PC-9 (cell line): ENCODE measurements around the gene ALAS2. TPM values are rescaled to one million over a fixed set of nuclear protein-coding genes. Genes with fewer than 3 reads are reported as not detected.
A peak's percentile ranks its signal among the peaks of the same experiment; 100 is the strongest.

Experiments used
- BruUV-seq: library from RNA; stranded (reverse); fragments of 400-500 nt; replicated peaks from 2 replicates; lab custom pipeline; 2021; lab: Mats Ljungman, UMichigan
- CTCF ChIA-PET: fragments of 300-600 bp; sonication (Branson Sonifier 250); formaldehyde crosslinking; loops from one replicate; lab custom pipeline; 2022; ENCODE audit warnings: antibody characterized with exemption; lab: Charles Lee
- POLR2A ChIA-PET: fragments of 300-600 bp; sonication (Branson Sonifier 250); formaldehyde crosslinking; loops from one replicate; lab custom pipeline; 2022; ENCODE audit warnings: antibody characterized with exemption; ENCODE audit not compliant: unreplicated experiment; lab: Charles Lee
- DNase-seq, 2 experiments: peaks; one replicate each; pipeline versions ENCODE4 v3.0.0 to v3.0.0-alpha.2; 2015 to 2022; ENCODE audit warnings: mixed read lengths in 1 of 2
- H2AFZ ChIP-seq: fragments of 200-600 bp; sonication (generic); 2 replicates; pipeline ENCODE4 v1.8.1; 2017; ENCODE audit warnings: antibody characterized with exemption
- H3F3A ChIP-seq: fragments of 200-600 bp; sonication (generic); 2 replicates; pipeline ENCODE4 v1.8.1; 2017; ENCODE audit warnings: antibody characterized with exemption, mild to moderate bottlenecking, low read depth; ENCODE audit not compliant: insufficient read depth
- H3K27ac ChIP-seq: fragments of 200-600 bp; sonication (generic); 2 replicates; pipeline ENCODE4 v1.6.1; 2016; ENCODE audit warnings: mixed run types
- H3K27me3 ChIP-seq: fragments of 200-600 bp; sonication (generic); 2 replicates; pipeline ENCODE4 v1.6.1; 2016; ENCODE audit warnings: low read depth, mixed run types; ENCODE audit not compliant: insufficient read depth
- H3K36me3 ChIP-seq: fragments of 200-600 bp; sonication (generic); 2 replicates; pipeline ENCODE4 v1.6.1; 2016; ENCODE audit warnings: low read depth, mixed run types
- H3K4me1 ChIP-seq: fragments of 200-600 bp; sonication (generic); replicated peaks from 2 replicates; pipeline ENCODE4 v1.6.1; 2016; ENCODE audit warnings: mixed run types; ENCODE audit not compliant: insufficient read depth
- H3K4me2 ChIP-seq: fragments of 200-600 bp; sonication (generic); 2 replicates; pipeline ENCODE4 v1.6.1; 2017; ENCODE audit warnings: mixed run types
- H3K4me3 ChIP-seq: fragments of 200-600 bp; sonication (generic); 2 replicates; pipeline ENCODE4 v1.6.1; 2016; ENCODE audit warnings: mixed run types
- H3K79me2 ChIP-seq: fragments of 200-600 bp; sonication (generic); 2 replicates; pipeline ENCODE4 v1.6.1; 2017; ENCODE audit warnings: low read depth, mixed run types
- H3K9me2 ChIP-seq: fragments of 200-600 bp; sonication (generic); 2 replicates; pipeline ENCODE4 v1.8.1; 2017; ENCODE audit warnings: mild to moderate bottlenecking; ENCODE audit not compliant: insufficient read depth
- H3K9me3 ChIP-seq: fragments of 200-600 bp; sonication (generic); 2 replicates; pipeline ENCODE4 v1.8.1; 2016; ENCODE audit warnings: low read depth; ENCODE audit not compliant: insufficient read depth
- H4K20me1 ChIP-seq: fragments of 200-600 bp; sonication (generic); 2 replicates; pipeline ENCODE4 v1.8.1; 2017; ENCODE audit not compliant: insufficient read depth
- EZH2 ChIP-seq: fragments of 200-600 bp; sonication (generic); IDR thresholded peaks from 2 replicates; pipeline ENCODE4 v1.8.0; 2017; ENCODE audit warnings: antibody characterized with exemption, low read depth
- intact Hi-C: fragments of 100-400 bp; cut with micrococcal nuclease; formaldehyde crosslinking; loops from one replicate; pipeline ENCODE4 v1.10.0; 2022; ENCODE audit not compliant: unreplicated experiment
- total RNA-seq: library from RNA; stranded (reverse); gene quantifications from 2 replicates; pipeline ENCODE4 v1.2.3, GENCODE V29; 2021
- TF ChIP-seq, protein P1 (sequence below): fragments of 200-600 bp; sonication (generic); conservative IDR thresholded peaks from 2 replicates; pipeline ENCODE4 v1.6.1; 2017; ENCODE audit warnings: mixed run types, antibody characterized with exemption, mild to moderate bottlenecking, moderate library complexity

The ALAS2 gene
- total RNA-seq, 1 experiment from 2014 or later, result not detected

DNA sequence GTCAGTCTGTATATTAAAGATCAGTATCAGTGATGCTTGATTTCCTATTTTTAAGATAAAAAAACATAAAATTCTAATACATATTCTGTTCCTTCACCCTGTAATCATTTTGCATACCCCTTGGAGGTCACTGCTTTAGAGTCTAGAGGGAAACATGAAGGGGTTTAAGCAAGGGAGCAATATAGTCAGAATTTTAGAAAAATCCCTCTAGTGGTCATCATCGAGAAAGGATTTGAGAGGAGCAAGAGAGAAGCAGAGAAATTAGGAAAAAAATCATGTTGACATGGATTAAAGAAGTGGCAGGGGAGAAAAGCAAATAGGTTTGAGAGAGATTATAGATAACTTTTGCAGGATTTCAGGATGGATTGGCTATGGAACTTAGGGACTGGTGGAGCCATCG, 19.5 kb downstream of the ALAS2 start:
- H3F3A ChIP-seq, result peaks cover 32% of the 10 kb centered on the region
- TF ChIP-seq EZH2, result no peak
- TF ChIP-seq, protein P1, sequence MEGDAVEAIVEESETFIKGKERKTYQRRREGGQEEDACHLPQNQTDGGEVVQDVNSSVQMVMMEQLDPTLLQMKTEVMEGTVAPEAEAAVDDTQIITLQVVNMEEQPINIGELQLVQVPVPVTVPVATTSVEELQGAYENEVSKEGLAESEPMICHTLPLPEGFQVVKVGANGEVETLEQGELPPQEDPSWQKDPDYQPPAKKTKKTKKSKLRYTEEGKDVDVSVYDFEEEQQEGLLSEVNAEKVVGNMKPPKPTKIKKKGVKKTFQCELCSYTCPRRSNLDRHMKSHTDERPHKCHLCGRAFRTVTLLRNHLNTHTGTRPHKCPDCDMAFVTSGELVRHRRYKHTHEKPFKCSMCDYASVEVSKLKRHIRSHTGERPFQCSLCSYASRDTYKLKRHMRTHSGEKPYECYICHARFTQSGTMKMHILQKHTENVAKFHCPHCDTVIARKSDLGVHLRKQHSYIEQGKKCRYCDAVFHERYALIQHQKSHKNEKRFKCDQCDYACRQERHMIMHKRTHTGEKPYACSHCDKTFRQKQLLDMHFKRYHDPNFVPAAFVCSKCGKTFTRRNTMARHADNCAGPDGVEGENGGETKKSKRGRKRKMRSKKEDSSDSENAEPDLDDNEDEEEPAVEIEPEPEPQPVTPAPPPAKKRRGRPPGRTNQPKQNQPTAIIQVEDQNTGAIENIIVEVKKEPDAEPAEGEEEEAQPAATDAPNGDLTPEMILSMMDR, result peak; percentile 58
- ChIA-PET CTCF (no interaction called here), POLR2A (no interaction called here)
- H3K9me3 ChIP-seq, result no peaks in the 10 kb centered on the region
- no peaks in the 10 kb centered on the region for H4K20me1 ChIP-seq
- no peak overlapping the region for H3K4me2 ChIP-seq
- no peak overlapping the region for H2AFZ ChIP-seq
- no peaks in the 10 kb centered on the region for H3K27me3 ChIP-seq
- intact Hi-C loops, result no loop called here
- H3K9me2 ChIP-seq, result no peaks in the 10 kb centered on the region
- peaks cover 47% of the 10 kb centered on the region for H3K4me1 ChIP-seq
- DNase-seq, result no peak
- no peaks in the 10 kb centered on the region for H3K79me2 ChIP-seq
- no TSS peak for BruUV-seq
- H3K36me3 ChIP-seq, result no peaks in the 10 kb centered on the region
- no peak overlapping the region for H3K4me3 ChIP-seq
- H3K27ac ChIP-seq, result no peak overlapping the region

DNA sequence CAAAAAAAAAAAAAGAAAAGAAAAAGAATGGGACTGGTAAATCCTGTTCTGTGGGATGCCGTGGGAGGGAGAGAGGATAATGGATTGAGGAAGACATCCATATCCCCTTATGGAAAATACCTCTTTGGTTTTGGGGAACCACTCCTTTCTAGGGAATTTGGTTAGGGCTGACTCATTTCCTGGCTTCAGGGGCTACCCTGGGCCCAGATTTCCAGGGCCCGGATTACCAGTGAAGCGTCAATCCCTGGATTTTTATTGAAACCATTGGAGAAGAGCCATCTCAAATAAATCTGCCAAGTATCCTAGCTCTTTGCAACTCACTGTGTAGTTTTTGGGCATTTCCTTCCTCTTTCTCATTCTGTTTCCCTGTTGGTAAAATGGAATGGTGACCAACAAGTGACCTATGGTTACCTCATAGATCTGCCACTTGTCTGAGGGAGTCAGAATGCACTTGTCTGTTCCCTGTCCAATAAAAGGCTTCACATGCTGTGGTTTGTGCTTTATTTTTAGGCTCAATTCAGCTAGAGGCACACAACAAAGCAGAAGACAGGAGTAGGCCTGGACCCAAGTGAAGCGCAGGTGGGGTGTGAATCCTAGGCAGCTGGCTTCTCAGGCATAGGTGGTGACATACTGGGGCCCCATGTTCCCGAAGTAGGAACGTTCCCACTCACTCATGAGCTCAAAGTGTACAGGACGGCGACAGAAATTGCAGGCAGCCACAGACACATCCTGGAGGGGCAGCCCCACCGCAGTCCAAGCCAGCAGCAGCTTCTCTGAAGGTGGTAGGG, 22.0 kb downstream of the ALAS2 start:
- Histone ChIP-seq H3K36me3 (peaks cover 9% of the 10 kb centered on the region; the same call in 1 of the 2 replicates), H4K20me1 (no peaks in the 10 kb centered on the region), H3K27ac (peak overlapping the region; percentile 96), H3K4me1 (peaks cover 72% of the 10 kb centered on the region), H3K27me3 (no peaks in the 10 kb centered on the region), H3K4me2 (peak overlapping the region; percentile 59), H3K9me3 (no peaks in the 10 kb centered on the region), H2AFZ (no peak overlapping the region), H3F3A (peaks cover 36% of the 10 kb centered on the region), H3K79me2 (no peaks in the 10 kb centered on the region), H3K4me3 (no peak overlapping the region), H3K9me2 (no peaks in the 10 kb centered on the region)
- TF ChIP-seq EZH2, result no peak
- TF ChIP-seq, protein P1, result no peak
- DNase-seq, result peak; percentile 71 to 95
- CTCF ChIA-PET, result interaction anchor here (0.6 kb wide), 3 partner anchors 49 to 830 kb away, joined by 3 to 4 read pairs (median 3); no protein-coding TSS in a partner anchor
- intact Hi-C loops, result loop anchor here (1.0 to 10.0 kb wide), 4 partner anchors 156 to 1324 kb away; partner anchors contain the start of genes FAM120C and HUWE1
- POLR2A ChIA-PET, result interaction anchor here (0.6 to 2.3 kb wide), 6 partner anchors 8 to 1746 kb away, joined by 3 to 16 read pairs (median 5); partner anchors contain the start of gene APEX2
- BruUV-seq, result TSS peak; percentile 6

DNA sequence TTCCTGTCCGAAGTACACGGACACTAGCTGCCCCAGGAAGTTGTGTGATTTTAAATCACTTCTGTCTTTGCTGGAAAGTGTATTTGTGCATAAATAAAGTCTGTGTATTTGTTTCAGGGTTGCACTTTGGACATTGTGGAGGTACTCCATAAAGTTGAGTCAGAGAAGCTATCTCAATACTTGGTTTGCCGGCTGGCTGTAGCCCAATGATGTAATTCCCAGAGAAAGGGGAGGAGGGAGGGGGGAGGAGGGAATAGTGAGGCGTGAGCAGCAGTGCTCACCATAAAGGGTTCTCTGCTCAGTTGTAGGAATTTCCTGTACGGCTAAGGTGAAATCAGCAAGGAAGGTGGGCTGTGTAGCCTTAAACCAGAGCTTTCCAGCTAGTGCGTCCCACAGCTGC, 23.1 kb downstream of the ALAS2 start:
- TF ChIP-seq, protein P1, result no peak
- TF ChIP-seq EZH2, result no peak
- CTCF ChIA-PET, result interaction anchor here (0.6 kb wide), 1 partner anchor 829 kb away, joined by 3 read pairs; no protein-coding TSS in a partner anchor
- peaks cover 36% of the 10 kb centered on the region for H3F3A ChIP-seq
- no peaks in the 10 kb centered on the region for H3K9me3 ChIP-seq
- no peaks in the 10 kb centered on the region for H4K20me1 ChIP-seq
- 0 out of 2 replicates have a peak, but pooled peaks cover 4% of the 10 kb centered on the region for H3K79me2 ChIP-seq
- H3K4me2 ChIP-seq, result peak overlapping the region; percentile 72
- intact Hi-C loops, result loop anchor here (1.0 to 10.0 kb wide), 4 partner anchors 157 to 1323 kb away; partner anchors contain the start of genes FAM120C and HUWE1
- no peak overlapping the region for H3K4me3 ChIP-seq
- POLR2A ChIA-PET, result interaction anchor here (0.7 kb wide), 3 partner anchors 9 to 1226 kb away, joined by 6 to 7 read pairs (median 6); no protein-coding TSS in a partner anchor
- no peaks in the 10 kb centered on the region for H3K9me2 ChIP-seq
- peaks cover 84% of the 10 kb centered on the region for H3K4me1 ChIP-seq
- BruUV-seq, result no TSS peak
- no peak overlapping the region for H2AFZ ChIP-seq
- peaks cover 15% of the 10 kb centered on the region for H3K36me3 ChIP-seq
- H3K27ac ChIP-seq, result peak overlapping the region; percentile 96
- peak; percentile 32 to 65 for DNase-seq
- no peaks in the 10 kb centered on the region for H3K27me3 ChIP-seq
